ENCODE measurements around the gene GMPPA. TPM values are rescaled to one million over a fixed set of nuclear protein-coding genes. Genes with fewer than 3 reads are reported as not detected.

GMPPA gene
- total and polyA plus RNA-seq, 9 donors, result 14.2 to 35.7 (median 23.7) TPM

- TF ChIP-seq CTCF (IDR thresholded peaks at IDR 0.05) (no peak), POLR2A (IDR thresholded peaks at IDR 0.05) (no peak), EP300 (IDR thresholded peaks at IDR 0.05) (no peak)
- peaks cover 1% of the 10 kb centered on the region for H3K4me1 ChIP-seq (ENCODE audit: insufficient read depth)
- H3K27ac ChIP-seq, result no peak overlapping the region
- no peak overlapping the region for H3K4me3 ChIP-seq
- DNase-seq, result no peak
- intact Hi-C loops (cut with DNase I), result no loop called here
- 78 to 81% (median 79%) methylated on average over 8 of the region's 8 CpGs for WGBS, 3 donors
- no peaks in the 10 kb centered on the region for H3K36me3 ChIP-seq
- H3K27me3 ChIP-seq, result no peaks in the 10 kb centered on the region
- no peaks in the 10 kb centered on the region for H3K9me3 ChIP-seq
Observed at GRCh38 chr2:219486380-219486959, 12.2 kb upstream of the GMPPA start.

GRCh38 chr2:219488149-219488843, 10.4 kb upstream of the GMPPA start:
- DNase-seq, result no peak
- WGBS, 3 donors, result 89 to 96% (median 92%) methylated on average over 17 of the region's 17 CpGs
- Histone ChIP-seq H3K4me3 (no peak overlapping the region), H3K36me3 (no peaks in the 10 kb centered on the region), H3K9me3 (no peaks in the 10 kb centered on the region), H3K4me1 (ENCODE audit: insufficient read depth) (peaks cover 1% of the 10 kb centered on the region), H3K27ac (no peak overlapping the region), H3K27me3 (no peaks in the 10 kb centered on the region)
- intact Hi-C loops (cut with DNase I), result no loop called here
- TF ChIP-seq EP300 (IDR thresholded peaks at IDR 0.05) (no peak), CTCF (IDR thresholded peaks at IDR 0.05) (no peak), POLR2A (IDR thresholded peaks at IDR 0.05) (no peak)

GRCh38 chr2:219488844-219489194, 9.9 kb upstream of the GMPPA start:
- 83 to 88% (median 86%) methylated on average over 14 of the region's 14 CpGs for WGBS, 3 donors
- H3K27me3 ChIP-seq, result no peaks in the 10 kb centered on the region
- H3K4me3 ChIP-seq, result no peak overlapping the region

GRCh38 chr2:219489315-219489714, 9.4 kb upstream of the GMPPA start:
- intact Hi-C loops (cut with DNase I), result no loop called here
- H3K36me3 ChIP-seq, result no peaks in the 10 kb centered on the region
- 90 to 93% (median 91%) methylated on average over 9 of the region's 9 CpGs for WGBS, 3 donors

More at GRCh38 chr2:219488844-219489194, 9.9 kb upstream of the GMPPA start:
- intact Hi-C loops (cut with DNase I), result no loop called here
- DNase-seq, result no peak
- peaks cover 1% of the 10 kb centered on the region for H3K4me1 ChIP-seq (ENCODE audit: insufficient read depth)
- H3K27ac ChIP-seq, result no peak overlapping the region
- H3K9me3 ChIP-seq, result no peaks in the 10 kb centered on the region
- no peaks in the 10 kb centered on the region for H3K36me3 ChIP-seq
- TF ChIP-seq EP300 (IDR thresholded peaks at IDR 0.05) (no peak), POLR2A (IDR thresholded peaks at IDR 0.05) (no peak), CTCF (IDR thresholded peaks at IDR 0.05) (no peak)

More at GRCh38 chr2:219489315-219489714, 9.4 kb upstream of the GMPPA start:
- TF ChIP-seq POLR2A (IDR thresholded peaks at IDR 0.05) (no peak), CTCF (IDR thresholded peaks at IDR 0.05) (no peak), EP300 (IDR thresholded peaks at IDR 0.05) (no peak)
- Histone ChIP-seq H3K27ac (no peak overlapping the region), H3K4me3 (no peak overlapping the region), H3K27me3 (no peaks in the 10 kb centered on the region), H3K4me1 (ENCODE audit: insufficient read depth) (peaks cover 1% of the 10 kb centered on the region), H3K9me3 (no peaks in the 10 kb centered on the region)
- DNase-seq, result no peak
